Esophagus mucosa (tissue), 1 donor: ENCODE measurements around the gene SEPTIN8. TPM values are rescaled to one million over a fixed set of nuclear protein-coding genes. Genes with fewer than 3 reads are reported as not detected.
"Not testable (repeated sequence)": the region's sequence is repeated elsewhere in the genome, so short reads cannot be mapped to it uniquely, and the experiment has no call there.

Experiments used
- ATAC-seq: fragments of 200-7000 bp; cut with Tn5 transposase; one replicate; pipeline ENCODE4 v1.9.1; 2020
- total RNA-seq: library from RNA; stranded (reverse); gene quantifications from one replicate; pipeline ENCODE4 v1.2.4, GENCODE V29; 2023
- donor health status: DM: yes; HTN: yes; CAD: no.

SEPTIN8 gene
- total RNA-seq, 1 donor from 2014 or later: 46.0 TPM

- ATAC-seq: no peak
Measured at GRCh38 chr5:132812123-132812765, 35.2 kb upstream of the SEPTIN8 start.

DNA sequence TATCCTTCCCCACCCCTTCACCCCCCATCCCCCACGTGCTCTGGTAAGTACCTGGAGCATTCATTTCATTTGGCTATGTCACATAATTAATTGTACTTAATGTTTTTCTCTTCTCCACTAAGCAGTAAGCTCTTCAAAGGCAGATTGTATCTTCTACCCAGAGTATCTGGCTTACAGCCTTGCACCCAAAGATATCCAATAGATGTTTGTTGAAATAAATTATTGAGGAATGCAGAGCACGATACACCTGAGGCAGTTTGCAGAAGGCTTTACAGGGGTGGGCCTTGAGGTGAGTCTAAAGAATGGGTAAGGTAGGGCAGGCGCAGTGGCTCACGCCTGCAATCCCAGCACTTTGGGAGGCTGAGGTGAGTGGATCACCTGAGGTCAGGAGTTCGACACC, 33.6 kb upstream of the SEPTIN8 start:
- ATAC-seq: no peak

DNA sequence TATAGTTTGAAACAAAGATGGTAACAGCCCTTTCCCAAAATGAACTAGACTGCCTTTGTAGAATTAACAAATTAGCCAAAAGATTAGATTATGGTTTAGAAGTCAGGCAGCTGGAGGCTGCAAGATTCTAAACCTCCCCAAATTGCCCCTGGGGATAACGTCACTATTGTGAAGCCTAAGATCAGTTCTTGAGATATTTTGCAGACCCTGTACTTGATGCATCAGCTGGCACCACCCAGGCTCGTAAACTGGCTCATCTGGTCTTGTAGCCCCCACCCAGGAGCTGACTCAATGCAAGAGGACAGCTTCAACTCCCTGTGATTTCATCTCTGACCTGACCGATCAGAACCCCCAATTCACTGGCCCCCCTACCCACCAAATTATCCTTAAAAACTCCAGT, 31.8 kb upstream of the SEPTIN8 start:
- no peak for ATAC-seq

GRCh38 chr5:132808448-132808847, 31.4 kb upstream of the SEPTIN8 start:
- peak; percentile 76 for ATAC-seq

DNA sequence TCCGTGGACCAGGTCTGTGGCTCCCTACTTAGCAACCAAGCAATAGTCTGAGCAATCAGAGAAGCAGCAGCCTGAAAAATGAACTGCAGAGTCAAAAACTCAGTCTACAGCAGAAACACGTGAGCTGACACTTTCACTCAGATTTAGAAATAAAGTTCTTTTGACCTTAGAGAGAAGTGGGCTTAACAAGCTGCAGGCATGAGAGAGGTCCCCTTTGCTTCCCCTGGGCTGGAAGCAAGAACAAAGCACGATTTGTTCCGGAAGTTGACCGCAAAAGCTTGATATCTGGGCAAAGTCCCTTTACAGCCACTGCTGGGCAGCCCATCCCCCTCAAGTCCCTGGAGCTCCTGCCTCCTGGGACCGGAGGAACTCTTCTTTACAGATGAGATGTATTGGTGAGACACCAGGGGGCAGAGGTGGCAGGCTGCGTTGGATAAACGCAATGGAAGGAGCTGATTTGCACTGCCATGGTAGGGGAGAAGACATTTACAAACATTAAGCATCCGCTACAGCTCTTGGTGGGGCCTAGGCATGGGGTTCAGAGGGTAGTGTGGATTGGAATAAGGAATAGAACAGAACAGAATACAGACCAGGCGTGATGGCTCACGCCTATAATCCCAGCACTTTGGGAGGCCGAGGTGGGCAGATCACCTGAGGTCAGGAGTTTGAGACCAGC, 30.3 kb upstream of the SEPTIN8 start:
- ATAC-seq: no peak

DNA sequence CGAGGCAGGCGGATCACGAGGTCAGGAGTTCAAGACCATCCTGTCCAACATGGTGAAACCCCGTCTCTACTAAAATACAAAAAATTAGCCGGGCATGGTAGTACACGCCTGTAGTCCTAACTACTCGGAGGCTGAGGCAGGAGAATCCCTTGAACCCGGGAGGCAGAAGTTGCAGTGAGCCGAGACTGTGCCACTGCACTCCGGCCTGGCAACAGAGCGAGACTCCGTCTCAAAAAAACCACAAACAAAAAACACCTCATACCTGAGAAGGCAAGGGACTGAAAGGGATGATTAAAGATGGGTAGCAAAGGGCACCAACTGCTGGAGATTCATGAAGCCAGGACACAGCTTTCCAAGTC, 29.7 kb upstream of the SEPTIN8 start:
- ATAC-seq: not testable (repeated sequence)

DNA sequence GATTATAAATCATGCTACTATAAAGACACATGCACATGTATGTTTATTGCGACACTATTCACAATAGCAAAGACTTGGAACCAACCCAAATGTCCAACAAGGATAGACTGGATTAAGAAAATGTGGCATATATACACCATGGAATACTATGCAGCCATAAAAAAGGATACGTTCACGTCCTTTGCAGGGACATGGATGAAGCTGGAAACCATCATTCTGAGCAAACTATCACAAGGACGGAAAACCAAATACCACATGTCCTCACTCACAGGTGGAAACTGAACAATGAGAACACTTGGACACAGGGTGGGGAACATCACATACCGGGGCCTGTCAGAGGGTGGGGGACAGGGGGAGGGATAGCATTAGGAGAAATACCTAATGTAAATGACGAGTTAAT, 28.8 kb upstream of the SEPTIN8 start:
- not testable (repeated sequence) for ATAC-seq

DNA sequence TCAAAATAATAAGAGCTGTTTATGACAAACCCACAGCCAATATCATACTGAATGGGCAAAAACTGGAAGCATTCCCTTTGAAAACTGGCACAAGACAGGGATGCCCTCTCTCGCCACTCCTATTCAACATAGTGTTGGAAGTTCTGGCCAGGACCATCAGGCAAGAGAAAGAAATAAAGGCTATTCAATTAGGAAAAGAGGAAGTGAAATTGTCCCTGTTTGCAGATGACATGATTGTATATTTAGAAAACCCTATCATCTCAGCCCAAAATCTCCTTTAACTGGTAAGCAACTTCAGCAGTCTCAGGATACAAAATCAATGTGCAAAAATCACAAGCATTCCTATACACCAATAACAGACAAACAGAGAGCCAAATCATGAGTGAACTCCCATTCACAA, 27.2 kb upstream of the SEPTIN8 start:
- ATAC-seq: not testable (repeated sequence)

DNA sequence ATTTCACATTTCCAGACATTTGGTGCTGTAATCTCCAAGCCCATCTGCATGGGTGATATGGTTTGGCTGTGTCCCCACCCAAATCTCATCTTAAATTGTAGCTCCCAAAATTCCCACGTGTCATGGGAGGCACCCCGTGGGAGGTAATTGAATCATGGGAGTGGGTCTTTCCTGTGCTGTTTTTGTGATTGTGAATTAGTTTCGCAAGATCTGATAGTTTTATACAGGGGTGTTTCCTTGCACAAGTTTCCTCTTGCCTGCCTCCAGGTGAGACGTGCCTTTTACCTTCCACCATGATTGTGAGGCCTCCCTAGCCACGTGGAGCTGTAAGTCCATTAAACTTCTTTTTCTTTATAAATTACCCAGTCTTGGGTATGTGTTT, 25.6 kb upstream of the SEPTIN8 start:
- ATAC-seq: not testable (repeated sequence)

GRCh38 chr5:132802044-132802684, 25.1 kb upstream of the SEPTIN8 start:
- no peak for ATAC-seq

GRCh38 chr5:132800545-132800944, 23.5 kb upstream of the SEPTIN8 start:
- no peak for ATAC-seq

DNA sequence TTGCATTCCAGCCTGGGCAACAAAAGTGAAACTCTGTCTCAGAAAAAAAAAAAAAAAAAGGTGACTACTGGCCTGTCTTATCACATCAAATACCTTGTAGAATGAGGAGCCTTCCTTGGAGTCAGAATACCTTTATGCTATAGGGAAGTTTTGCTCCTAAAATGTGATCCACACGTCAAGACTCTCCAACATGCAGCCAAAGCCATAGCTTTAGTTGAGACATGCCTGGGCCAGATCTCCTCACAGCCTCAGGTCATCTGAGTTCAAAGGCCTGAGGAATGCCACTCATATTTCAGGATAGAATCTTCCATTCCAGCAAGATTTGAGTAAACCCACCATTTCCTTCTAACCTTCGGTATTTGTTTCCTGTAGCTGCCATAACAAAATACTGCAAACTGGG, 22.4 kb upstream of the SEPTIN8 start:
- no peak for ATAC-seq

DNA sequence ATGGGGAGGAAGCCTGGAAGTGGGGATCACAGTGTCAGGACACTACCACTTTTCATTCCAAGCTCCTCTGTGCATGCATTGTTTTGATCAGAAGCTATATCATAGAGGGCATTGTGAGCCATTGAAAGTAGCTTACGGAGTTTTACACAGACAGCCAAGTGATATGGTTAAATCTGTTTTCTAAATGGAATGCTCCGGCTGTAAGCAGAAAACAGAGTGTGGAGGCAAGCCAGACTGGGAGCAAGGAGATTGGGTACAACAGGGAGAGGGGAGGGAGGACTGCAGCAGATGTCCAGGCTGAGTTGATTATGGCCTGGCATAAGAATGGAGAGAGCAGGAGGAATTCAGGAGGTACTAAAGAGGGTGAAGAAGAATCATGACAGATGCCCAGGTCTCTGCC, 20.6 kb upstream of the SEPTIN8 start:
- ATAC-seq: no peak

DNA sequence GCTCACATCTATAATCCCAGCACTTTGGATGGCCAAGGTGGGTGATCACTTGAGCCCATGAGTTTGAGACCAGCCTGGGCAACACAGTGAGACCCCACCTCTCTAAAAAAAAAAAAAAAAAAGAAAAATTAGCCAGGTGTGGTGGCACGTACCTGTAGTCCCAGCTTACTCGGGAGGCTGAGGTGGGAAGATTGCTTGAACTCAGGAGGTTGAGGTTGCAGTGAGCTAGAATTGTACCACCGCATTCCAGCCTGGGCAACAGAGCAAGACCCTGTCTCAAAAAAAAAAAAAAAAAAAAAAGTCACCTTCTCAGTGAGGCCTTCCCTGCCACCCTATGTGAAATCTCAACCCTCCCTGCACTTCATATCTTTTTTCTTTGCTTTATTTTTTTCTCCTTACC, 14.0 kb upstream of the SEPTIN8 start:
- no peak for ATAC-seq

DNA sequence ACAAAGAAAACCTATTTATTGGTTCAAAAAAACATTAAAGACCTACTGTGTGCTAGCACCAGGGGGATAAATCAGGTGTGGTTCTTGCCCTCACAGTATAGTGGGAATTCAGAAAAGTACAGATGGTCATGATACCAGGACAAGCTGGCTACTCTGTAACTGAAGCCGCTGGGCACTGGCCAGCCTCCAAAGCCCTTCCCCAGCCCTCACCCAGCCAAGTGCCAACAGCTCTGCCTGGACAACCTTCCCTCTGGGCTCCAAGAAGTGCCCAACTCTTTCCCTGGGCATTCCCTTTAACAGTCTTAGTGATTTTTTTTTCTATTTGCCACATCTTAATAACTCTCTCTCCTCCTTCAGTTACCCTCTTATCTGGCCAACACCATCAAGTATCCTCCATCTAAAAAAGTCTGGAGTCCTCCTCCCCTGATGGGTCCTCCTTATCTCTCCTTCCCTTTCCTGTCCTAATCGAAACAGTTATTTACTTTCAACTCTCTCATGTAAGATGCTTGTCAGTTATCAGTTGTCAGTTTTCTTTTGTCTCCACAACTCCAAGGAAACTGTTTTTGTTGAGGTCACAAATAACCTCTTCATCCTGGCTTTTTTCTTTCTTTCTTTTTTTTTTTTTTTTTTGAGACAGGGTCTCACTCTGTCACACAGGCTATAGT, 13.3 kb upstream of the SEPTIN8 start:
- ATAC-seq: no peak

GRCh38 chr5:132788990-132789886, 12.2 kb upstream of the SEPTIN8 start:
- no peak for ATAC-seq

DNA sequence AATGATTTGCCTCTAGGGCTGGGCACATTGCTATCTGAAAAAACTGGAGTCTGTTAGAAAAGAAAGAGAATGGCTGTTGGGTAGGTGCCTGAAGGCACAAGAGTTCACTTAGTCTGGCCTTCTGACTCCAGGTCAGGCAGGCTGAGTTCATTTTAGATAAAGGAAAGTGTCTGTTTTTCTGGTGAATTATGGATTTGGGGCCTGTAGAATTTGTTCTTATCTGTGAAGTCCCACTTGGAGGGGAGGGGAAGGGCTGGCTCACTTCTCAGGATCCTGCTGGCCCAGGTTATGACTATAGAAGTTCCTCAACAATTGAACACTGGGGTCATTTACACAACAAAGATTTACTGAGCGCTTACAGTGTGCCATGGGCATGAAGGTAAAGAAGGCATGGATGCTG, 11.5 kb upstream of the SEPTIN8 start:
- ATAC-seq: no peak

GRCh38 chr5:132787076-132787475, 10.0 kb upstream of the SEPTIN8 start:
- ATAC-seq: no peak

DNA sequence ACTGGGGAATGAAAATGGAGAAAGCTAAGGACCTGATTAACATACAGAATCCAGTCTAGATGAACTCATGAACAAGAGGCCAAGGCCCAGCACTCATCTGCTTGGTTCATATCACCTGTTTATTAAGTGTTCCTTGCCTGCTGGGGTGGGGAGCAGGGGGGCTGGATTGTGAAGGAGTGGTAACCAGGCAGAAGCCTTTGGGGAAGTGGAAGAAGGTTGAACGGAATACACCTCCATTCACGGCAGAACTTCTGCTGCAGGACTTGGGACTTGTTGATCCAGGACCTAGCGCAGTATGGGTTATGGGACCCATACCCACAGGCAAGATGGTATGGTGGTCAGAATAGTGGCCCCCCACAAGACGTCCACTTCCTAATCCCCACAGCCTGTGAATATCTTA, 8.8 kb upstream of the SEPTIN8 start:
- ATAC-seq: no peak

DNA sequence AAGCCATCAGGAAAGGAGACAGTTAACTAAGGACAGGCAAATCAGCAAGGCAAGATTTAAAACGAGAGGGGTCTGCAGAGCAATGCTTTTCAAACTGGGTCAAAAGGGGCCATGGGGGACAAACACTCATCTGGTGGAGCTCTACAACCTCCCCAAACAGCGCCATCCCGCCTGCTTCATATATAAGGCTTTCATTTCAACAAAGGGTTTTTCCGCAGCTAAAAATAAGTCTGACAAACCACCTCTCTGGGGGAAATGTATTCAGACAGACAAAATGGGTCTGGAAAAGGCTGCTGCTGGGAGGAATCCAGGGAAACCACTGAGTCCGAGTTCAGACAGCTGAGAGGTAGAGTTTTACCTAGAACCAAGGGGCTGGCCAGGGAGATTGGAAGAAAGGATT, 8.3 kb upstream of the SEPTIN8 start:
- no peak for ATAC-seq

DNA sequence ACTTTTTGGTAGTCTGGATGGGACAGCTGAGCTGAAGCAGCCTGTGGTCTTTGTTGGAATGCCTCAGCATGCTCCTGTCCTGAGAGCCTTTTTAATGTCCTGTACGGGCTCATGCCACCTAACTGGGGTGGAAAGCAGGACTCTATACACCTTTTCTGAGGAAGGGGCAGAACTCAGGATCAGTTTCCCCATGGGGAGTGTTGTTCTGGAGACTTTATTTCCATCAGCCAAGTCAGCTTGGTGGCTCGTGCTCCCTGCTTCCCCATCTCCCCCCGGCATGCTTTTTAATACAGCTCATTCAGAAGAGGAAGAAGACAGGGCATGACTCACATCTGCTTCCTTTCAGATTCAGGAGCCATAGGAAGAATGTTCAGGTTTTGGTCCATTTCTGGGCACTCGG, 5.1 kb upstream of the SEPTIN8 start:
- no peak for ATAC-seq

DNA sequence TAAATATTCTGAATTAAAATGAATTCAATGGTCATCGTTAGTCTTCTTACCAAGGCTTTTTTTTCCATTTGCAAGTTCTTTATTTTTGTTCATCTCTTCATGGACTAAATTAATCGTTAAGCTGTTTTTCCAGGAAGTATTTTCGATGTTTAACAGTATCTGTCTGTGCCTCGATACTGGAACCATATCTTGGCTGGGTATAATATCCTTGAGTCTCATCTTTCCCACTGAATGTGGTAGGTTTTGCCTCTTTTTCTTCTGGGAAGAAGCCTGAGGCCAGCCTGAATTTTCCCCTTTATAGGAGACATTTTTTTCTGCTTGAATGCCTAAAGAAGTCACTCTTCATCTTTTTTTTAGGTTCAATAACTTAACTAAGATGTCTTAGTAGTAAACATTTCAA, 4.0 kb upstream of the SEPTIN8 start:
- ATAC-seq: no peak

GRCh38 chr5:132780577-132780976, 3.5 kb upstream of the SEPTIN8 start:
- no peak for ATAC-seq
